Left lung (tissue), 10 donors: ENCODE results near the gene PCDH17. TPM values are rescaled to one million over a fixed set of nuclear protein-coding genes. Genes with fewer than 3 reads are reported as not detected.

ENCODE experiments used
- ATAC-seq: fragments of 200-7000 bp; cut with Tn5 transposase; one replicate; pipeline ENCODE4 v1.9.1; 2020; ENCODE audit warnings: moderate library complexity
- DNase-seq, 4 donors: peaks; one replicate each; pipeline ENCODE4 v3.0.0-alpha.2; 2013 to 2020
- H3K27ac ChIP-seq, 2 donors: fragments of 200-600 bp; sonication (generic) in 1 of 2; one replicate each; pipeline versions ENCODE4 v1.5.0 to v1.8.0; 2020 to 2021
- H3K27me3 ChIP-seq, 2 donors: fragments of 200-600 bp; sonication (generic) in 1 of 2; one replicate each; pipeline versions ENCODE4 v1.5.0 to v1.8.0; 2020 to 2021
- H3K36me3 ChIP-seq, 2 donors: fragments of 200-600 bp; sonication (generic) in 1 of 2; one replicate each; pipeline versions ENCODE4 v1.5.0 to v1.8.0; 2020 to 2021
- H3K4me1 ChIP-seq, 2 donors: fragments of 200-600 bp; one replicate each; pipeline ENCODE4 v1.8.0; 2021
- H3K4me3 ChIP-seq, 2 donors: fragments of 200-600 bp; sonication (generic) in 1 of 2; one replicate each; pipeline versions ENCODE4 v1.5.0 to v1.8.0; 2020 to 2021; ENCODE audit warnings: mild to moderate bottlenecking in 1 of 2
- H3K9me3 ChIP-seq, 2 donors: fragments of 200-600 bp; sonication (generic) in 1 of 2; one replicate each; pipeline versions ENCODE4 v1.5.0 to v1.8.0; 2020 to 2021
- CTCF ChIP-seq, 2 donors: fragments of 200-600 bp; sonication (generic) in 1 of 2; IDR thresholded peaks; one replicate each; pipeline versions ENCODE4 v1.5.0 to v1.8.0; 2021; ENCODE audit warnings: antibody characterized with exemption in 2 of 2
- intact Hi-C, 2 donors: fragments of 100-400 bp; cut with DNase I; formaldehyde crosslinking; loops; one replicate each; pipeline versions ENCODE4 v1.11.2 to v1.14.2; 2022
- polyA plus RNA-seq, 6 donors: library from polyadenylated mRNA; unstranded; fragments of 120-200 nt; gene quantifications; one replicate each; pipeline ENCODE4 v1.2.1, GENCODE V29; 2013; ENCODE audit not compliant: insufficient read length in 6 of 6
- total RNA-seq, 2 donors: library from RNA; stranded (reverse); fragmentation: NEBNext Ultra II Directional; extraction: Animal tissue kit (Norgen Biotek cat#: 25700); gene quantifications; one replicate each; pipeline ENCODE4 v1.2.1, GENCODE V29; 2021
- donor health status: DM: no; HTN: yes; CAD: no.
- donor health status: DM: no; HTN: no; CAD: no.

The PCDH17 gene
- total and polyA plus RNA-seq, 8 donors, result 16.1 to 44.1 (median 21.6) TPM

DNA sequence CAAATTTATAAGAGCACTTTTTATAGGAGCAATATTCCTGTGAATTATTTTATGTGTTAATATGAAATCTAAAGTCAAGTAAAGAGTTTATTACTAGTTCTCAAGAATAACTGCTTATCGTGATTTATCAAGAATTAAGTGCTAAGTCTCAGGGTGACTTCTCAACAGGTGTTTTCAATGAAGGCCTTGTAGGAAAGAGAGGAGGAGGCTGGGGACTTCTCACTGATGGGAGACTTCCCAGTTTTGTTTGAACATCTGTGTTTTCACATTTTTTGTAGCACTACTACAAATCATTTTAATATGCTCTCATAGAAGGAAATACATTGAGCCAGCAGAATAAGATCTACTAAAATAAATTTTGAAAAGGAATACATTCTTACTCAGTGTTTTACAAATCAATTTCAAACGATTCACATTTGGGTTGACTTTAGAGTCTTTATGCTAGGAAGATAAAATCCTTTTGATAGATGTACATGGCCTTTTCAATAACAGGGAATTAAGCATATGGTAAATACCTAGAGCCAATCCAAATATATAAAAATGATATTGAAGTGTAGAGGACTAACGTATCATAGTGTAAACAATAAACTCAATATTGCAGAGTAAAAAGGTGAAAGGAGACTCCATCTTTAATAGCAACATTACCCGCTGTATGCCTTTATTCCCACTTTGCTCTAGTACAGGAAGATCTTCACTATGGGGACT is 6.8 kb downstream of the PCDH17 start:
- peak overlapping the region in 1 of 2 donors; percentile 42 for H3K4me3 ChIP-seq
- ATAC-seq, result no peak

DNA sequence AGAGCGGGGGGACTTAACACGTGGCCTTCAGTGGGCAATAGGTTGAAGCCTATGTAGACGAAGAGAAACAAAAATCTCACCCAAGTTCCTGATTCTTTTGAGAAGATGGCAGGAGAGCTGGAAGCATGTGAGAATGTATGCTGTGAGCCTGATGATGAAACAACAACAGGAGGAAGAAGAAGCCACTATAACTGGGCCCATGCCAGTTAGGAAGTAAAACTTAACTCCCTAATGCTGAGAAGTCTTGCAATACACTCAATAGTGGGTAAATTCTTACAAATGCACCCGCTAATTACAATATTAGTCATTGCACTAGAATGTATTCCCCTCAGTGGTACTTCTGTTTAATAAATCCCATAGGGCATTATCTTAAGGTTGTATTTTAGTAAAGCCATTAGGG is 9.1 kb downstream of the PCDH17 start:
- Histone ChIP-seq H3K9me3 (no peaks in the 10 kb centered on the region), H3K4me1 (no peaks in the 10 kb centered on the region), H3K36me3 (no peaks in the 10 kb centered on the region), H3K4me3 (no peak overlapping the region), H3K27me3 (peaks cover 0 to 9% of the 10 kb centered on the region in 2 donors), H3K27ac (no peak overlapping the region)
- TF ChIP-seq CTCF (IDR thresholded peaks at IDR 0.05), result no peak
- intact Hi-C loops, result no loop called here
- ATAC-seq, result no peak
- no peak for DNase-seq

More for the DNA sequence above, 6.8 kb downstream of the PCDH17 start:
- peaks cover 18 to 27% of the 10 kb centered on the region in 2 donors for H3K27me3 ChIP-seq
- intact Hi-C loops, result no loop called here
- H3K27ac ChIP-seq, result no peak overlapping the region
- H3K9me3 ChIP-seq, result no peaks in the 10 kb centered on the region
- TF ChIP-seq CTCF (IDR thresholded peaks at IDR 0.05), result no peak
- no peaks in the 10 kb centered on the region for H3K36me3 ChIP-seq
- DNase-seq, result no peak
- H3K4me1 ChIP-seq, result no peaks in the 10 kb centered on the region

GRCh38 chr13:57641051-57641450 is 9.5 kb downstream of the PCDH17 start:
- TF ChIP-seq CTCF (IDR thresholded peaks at IDR 0.05), result no peak
- ATAC-seq, result no peak
- Histone ChIP-seq H3K4me1 (no peaks in the 10 kb centered on the region), H3K27ac (no peak overlapping the region), H3K36me3 (no peaks in the 10 kb centered on the region), H3K4me3 (no peak overlapping the region), H3K9me3 (no peaks in the 10 kb centered on the region), H3K27me3 (peaks cover 0 to 4% of the 10 kb centered on the region in 2 donors)
- DNase-seq, result no peak
- intact Hi-C loops, result no loop called here

GRCh38 chr13:57644106-57644505 is 12.6 kb downstream of the PCDH17 start:
- Histone ChIP-seq H3K27me3 (no peaks in the 10 kb centered on the region), H3K27ac (no peak overlapping the region), H3K9me3 (no peaks in the 10 kb centered on the region), H3K4me1 (no peaks in the 10 kb centered on the region), H3K4me3 (no peak overlapping the region), H3K36me3 (no peaks in the 10 kb centered on the region)
- intact Hi-C loops, result no loop called here
- no peak for TF ChIP-seq CTCF (IDR thresholded peaks at IDR 0.05)
- ATAC-seq (no peak), DNase-seq (no peak)

DNA sequence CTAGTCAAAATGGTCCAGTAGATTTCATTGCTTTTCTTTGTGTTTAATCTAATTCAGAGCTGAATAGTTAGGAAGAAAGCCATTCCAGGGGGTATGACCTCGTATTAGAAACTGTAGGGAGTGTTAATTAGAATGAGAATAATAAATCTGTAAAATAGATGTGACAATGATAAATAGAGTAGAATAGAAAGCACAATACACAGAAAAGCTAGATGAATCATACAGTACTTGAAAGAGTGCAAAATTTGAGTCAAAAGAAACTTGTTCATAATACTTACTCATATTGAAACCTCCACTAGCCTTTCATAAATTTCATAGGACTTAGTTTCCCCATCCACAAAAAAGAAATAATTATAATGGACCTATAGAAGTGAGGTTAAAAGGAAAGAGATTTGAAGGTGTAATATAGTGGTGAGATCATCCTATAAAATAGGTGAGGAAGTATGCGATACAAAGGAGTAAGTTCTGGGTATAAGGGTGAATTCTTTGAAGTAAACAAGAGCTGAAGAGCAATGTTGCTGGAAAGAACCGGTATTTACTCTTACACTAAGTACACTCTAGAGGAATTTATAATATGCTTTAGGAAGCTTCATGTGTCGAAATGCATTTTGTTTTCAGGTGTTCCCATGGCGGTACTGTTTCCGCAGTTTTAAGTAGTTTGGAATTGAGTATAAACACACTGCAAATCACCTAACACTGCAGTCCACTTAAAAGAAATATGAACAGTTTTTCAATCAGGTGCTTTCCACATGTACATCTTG is 21.9 kb downstream of the PCDH17 start:
- ATAC-seq (peak; percentile 85), DNase-seq (no peak)
- Histone ChIP-seq H3K36me3 (no peaks in the 10 kb centered on the region), H3K27me3 (no peaks in the 10 kb centered on the region), H3K4me3 (no peak overlapping the region), H3K27ac (no peak overlapping the region), H3K9me3 (no peaks in the 10 kb centered on the region), H3K4me1 (no peaks in the 10 kb centered on the region)
- no peak for TF ChIP-seq CTCF (IDR thresholded peaks at IDR 0.05)
- intact Hi-C loops, result no loop called here
